ENCODE results near the gene CYS1.

CYS1 gene

GRCh38 chr2:10067881-10068280 is 12.3 kb downstream of the CYS1 start:
- DNase-seq: no peak
- Histone ChIP-seq H3K4me3 (ENCODE audit: low read depth, low read length) (no peak overlapping the region), H3K27ac (no peak overlapping the region), H3K9me3 (ENCODE audit: severe bottlenecking) (peaks cover 12% of the 10 kb centered on the region), H3K27me3 (ENCODE audit: insufficient read depth, low read depth, severe bottlenecking) (no peaks in the 10 kb centered on the region), H3K36me3 (no peaks in the 10 kb centered on the region)
- TF ChIP-seq, protein P1, sequence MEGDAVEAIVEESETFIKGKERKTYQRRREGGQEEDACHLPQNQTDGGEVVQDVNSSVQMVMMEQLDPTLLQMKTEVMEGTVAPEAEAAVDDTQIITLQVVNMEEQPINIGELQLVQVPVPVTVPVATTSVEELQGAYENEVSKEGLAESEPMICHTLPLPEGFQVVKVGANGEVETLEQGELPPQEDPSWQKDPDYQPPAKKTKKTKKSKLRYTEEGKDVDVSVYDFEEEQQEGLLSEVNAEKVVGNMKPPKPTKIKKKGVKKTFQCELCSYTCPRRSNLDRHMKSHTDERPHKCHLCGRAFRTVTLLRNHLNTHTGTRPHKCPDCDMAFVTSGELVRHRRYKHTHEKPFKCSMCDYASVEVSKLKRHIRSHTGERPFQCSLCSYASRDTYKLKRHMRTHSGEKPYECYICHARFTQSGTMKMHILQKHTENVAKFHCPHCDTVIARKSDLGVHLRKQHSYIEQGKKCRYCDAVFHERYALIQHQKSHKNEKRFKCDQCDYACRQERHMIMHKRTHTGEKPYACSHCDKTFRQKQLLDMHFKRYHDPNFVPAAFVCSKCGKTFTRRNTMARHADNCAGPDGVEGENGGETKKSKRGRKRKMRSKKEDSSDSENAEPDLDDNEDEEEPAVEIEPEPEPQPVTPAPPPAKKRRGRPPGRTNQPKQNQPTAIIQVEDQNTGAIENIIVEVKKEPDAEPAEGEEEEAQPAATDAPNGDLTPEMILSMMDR (IDR thresholded peaks at IDR 0.05; ENCODE audit: low read depth, low read length): no peak

DNA sequence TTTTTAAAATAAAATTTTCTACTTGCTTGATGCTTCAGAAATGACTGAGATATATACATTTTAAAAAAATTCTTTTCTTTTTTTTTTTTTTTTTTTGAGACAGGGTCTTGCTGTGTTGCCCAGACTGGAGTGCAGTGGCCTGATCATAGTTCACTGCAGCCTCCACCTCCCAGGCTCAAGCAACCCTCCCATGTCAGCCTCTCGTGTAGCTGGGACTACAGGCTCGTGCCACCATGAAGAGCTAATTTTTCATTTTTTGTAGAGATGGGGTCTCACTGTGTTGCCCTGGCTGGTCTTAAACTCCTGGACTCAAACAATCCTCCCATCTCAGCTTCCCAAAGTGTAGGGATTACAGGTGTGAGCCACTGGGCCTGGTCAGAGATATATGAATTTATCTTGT is 12.9 kb downstream of the CYS1 start:
- peaks cover 12% of the 10 kb centered on the region for H3K9me3 ChIP-seq (ENCODE audit: severe bottlenecking)
- H3K27ac ChIP-seq: no peak overlapping the region
- H3K36me3 ChIP-seq: no peaks in the 10 kb centered on the region
- no peak for DNase-seq
- H3K27me3 ChIP-seq (ENCODE audit: insufficient read depth, low read depth, severe bottlenecking): no peaks in the 10 kb centered on the region
- TF ChIP-seq, protein P1 (IDR thresholded peaks at IDR 0.05; ENCODE audit: low read depth, low read length): no peak
- H3K4me3 ChIP-seq (ENCODE audit: low read depth, low read length): no peak overlapping the region

GRCh38 chr2:10065773-10066055 is 14.5 kb downstream of the CYS1 start:
- Histone ChIP-seq H3K9me3 (ENCODE audit: severe bottlenecking) (peaks cover 12% of the 10 kb centered on the region), H3K27me3 (ENCODE audit: insufficient read depth, low read depth, severe bottlenecking) (no peaks in the 10 kb centered on the region), H3K36me3 (no peaks in the 10 kb centered on the region), H3K4me3 (ENCODE audit: low read depth, low read length) (no peak overlapping the region), H3K27ac (no peak overlapping the region)
- DNase-seq: no peak
- TF ChIP-seq, protein P1 (IDR thresholded peaks at IDR 0.05; ENCODE audit: low read depth, low read length): no peak

GRCh38 chr2:10064932-10065772 is 15.1 kb downstream of the CYS1 start:
- Histone ChIP-seq H3K4me3 (ENCODE audit: low read depth, low read length) (no peak overlapping the region), H3K27me3 (ENCODE audit: insufficient read depth, low read depth, severe bottlenecking) (no peaks in the 10 kb centered on the region), H3K27ac (no peak overlapping the region), H3K36me3 (no peaks in the 10 kb centered on the region), H3K9me3 (ENCODE audit: severe bottlenecking) (peaks cover 12% of the 10 kb centered on the region)
- DNase-seq: no peak
- TF ChIP-seq, protein P1 (IDR thresholded peaks at IDR 0.05; ENCODE audit: low read depth, low read length): no peak

DNA sequence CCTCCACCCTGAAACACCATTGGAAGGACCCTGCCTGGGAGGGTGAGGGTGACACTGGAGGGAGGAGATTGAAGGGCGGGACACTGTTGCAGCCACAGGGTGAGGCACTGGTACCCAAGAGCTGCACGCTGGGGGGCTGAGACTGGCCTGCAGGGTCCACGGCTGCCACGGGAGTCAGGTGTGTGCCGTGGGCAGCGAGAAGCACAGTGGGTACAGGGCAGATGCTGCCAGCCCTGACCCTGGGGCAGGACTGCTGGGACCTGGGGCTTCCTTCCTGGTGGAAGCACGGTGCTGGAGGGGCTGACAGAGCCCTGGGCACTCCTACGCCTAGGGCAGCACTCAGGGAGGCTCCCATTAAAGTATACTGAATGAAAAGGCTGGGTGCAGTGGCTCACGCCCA is 16.6 kb downstream of the CYS1 start:
- DNase-seq: no peak
- TF ChIP-seq, protein P1 (IDR thresholded peaks at IDR 0.05; ENCODE audit: low read depth, low read length): no peak
- H3K4me3 ChIP-seq (ENCODE audit: low read depth, low read length): no peak overlapping the region
- H3K27ac ChIP-seq: no peak overlapping the region
- peaks cover 12% of the 10 kb centered on the region for H3K9me3 ChIP-seq (ENCODE audit: severe bottlenecking)
- no peaks in the 10 kb centered on the region for H3K27me3 ChIP-seq (ENCODE audit: insufficient read depth, low read depth, severe bottlenecking)
- no peaks in the 10 kb centered on the region for H3K36me3 ChIP-seq

DNA sequence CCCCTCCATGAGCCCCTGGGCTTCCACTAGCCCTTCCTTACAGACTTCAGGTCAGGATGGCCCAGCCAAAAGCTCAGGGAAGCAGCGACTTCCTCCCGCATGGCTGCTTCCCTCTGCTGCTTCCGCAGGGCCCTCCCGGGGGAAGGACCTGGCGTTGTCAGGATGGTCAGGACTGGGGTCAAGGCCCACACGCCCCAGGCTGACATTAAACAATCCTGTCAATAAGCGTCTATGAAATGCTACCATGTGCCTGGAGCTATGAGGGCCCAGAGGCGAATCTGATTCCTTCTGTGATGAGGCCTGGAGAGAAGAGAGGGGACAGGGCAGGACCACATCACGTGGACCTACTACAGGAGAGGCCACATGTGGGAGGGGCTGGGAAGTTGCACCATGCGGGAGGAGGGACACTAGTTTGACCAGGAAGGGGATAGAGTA is 17.3 kb downstream of the CYS1 start:
- TF ChIP-seq, protein P1 (IDR thresholded peaks at IDR 0.05; ENCODE audit: low read depth, low read length): no peak

More for the DNA sequence above, 17.3 kb downstream of the CYS1 start:
- H3K27ac ChIP-seq: no peak overlapping the region
- no peaks in the 10 kb centered on the region for H3K36me3 ChIP-seq
- no peak overlapping the region for H3K4me3 ChIP-seq (ENCODE audit: low read depth, low read length)
- H3K27me3 ChIP-seq (ENCODE audit: insufficient read depth, low read depth, severe bottlenecking): no peaks in the 10 kb centered on the region
- H3K9me3 ChIP-seq (ENCODE audit: severe bottlenecking): peaks cover 9% of the 10 kb centered on the region
- no peak for DNase-seq
